PC-3 (cell line): ENCODE results near the gene SMYD3.

Source experiments
- EZH2 ChIP-seq: fragments of 300-600 bp; sonication (generic); IDR thresholded peaks from one replicate; pipeline ENCODE4 v1.6.1; 2017; ENCODE audit warnings: antibody characterized with exemption, mild to moderate bottlenecking, low read length; ENCODE audit not compliant: unreplicated experiment
- EZH2phosphoT487 ChIP-seq: fragments of 300-600 bp; sonication (generic); IDR thresholded peaks from 2 replicates; pipeline ENCODE4 v1.6.1; 2018; ENCODE audit warnings: mild to moderate bottlenecking, antibody characterized with exemption, low read length, borderline replicate concordance
- TF ChIP-seq, protein P1 (sequence below): fragments of 300-600 bp; sonication (generic); conservative IDR thresholded peaks from 2 replicates; pipeline ENCODE4 v1.5.1; 2017; ENCODE audit warnings: antibody characterized with exemption, low read depth, mild to moderate bottlenecking, low read length

DNA sequence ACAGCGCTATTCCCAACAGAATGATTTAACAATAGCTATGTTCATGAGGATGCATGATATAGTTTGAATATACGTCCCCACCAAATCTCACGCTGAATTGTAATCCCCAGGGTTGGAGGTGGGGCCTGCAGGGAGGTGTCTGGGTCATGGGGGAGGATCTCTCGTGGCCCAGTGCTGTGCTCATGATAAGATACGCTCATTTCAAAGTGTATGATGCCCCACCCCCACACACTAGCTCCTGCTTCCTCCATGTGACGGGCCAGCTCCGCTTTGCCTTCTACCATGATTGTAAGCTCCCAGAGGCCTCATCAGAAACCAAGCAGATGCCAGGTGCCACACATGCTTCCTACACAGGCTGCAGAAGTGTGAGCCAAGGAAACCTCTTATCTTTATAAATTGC is 93.6 kb downstream of the SMYD3 start:
- TF ChIP-seq, protein P1, sequence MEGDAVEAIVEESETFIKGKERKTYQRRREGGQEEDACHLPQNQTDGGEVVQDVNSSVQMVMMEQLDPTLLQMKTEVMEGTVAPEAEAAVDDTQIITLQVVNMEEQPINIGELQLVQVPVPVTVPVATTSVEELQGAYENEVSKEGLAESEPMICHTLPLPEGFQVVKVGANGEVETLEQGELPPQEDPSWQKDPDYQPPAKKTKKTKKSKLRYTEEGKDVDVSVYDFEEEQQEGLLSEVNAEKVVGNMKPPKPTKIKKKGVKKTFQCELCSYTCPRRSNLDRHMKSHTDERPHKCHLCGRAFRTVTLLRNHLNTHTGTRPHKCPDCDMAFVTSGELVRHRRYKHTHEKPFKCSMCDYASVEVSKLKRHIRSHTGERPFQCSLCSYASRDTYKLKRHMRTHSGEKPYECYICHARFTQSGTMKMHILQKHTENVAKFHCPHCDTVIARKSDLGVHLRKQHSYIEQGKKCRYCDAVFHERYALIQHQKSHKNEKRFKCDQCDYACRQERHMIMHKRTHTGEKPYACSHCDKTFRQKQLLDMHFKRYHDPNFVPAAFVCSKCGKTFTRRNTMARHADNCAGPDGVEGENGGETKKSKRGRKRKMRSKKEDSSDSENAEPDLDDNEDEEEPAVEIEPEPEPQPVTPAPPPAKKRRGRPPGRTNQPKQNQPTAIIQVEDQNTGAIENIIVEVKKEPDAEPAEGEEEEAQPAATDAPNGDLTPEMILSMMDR = no peak
- TF ChIP-seq EZH2phosphoT487 = no peak
- no peak for TF ChIP-seq EZH2
